Measurements from ENCODE around the gene SMARCA2. TPM values are rescaled to one million over a fixed set of nuclear protein-coding genes. Genes with fewer than 3 reads are reported as not detected.

Gene SMARCA2
- total RNA-seq, 1 donor from 2014 or later = 31.6 TPM

DNA sequence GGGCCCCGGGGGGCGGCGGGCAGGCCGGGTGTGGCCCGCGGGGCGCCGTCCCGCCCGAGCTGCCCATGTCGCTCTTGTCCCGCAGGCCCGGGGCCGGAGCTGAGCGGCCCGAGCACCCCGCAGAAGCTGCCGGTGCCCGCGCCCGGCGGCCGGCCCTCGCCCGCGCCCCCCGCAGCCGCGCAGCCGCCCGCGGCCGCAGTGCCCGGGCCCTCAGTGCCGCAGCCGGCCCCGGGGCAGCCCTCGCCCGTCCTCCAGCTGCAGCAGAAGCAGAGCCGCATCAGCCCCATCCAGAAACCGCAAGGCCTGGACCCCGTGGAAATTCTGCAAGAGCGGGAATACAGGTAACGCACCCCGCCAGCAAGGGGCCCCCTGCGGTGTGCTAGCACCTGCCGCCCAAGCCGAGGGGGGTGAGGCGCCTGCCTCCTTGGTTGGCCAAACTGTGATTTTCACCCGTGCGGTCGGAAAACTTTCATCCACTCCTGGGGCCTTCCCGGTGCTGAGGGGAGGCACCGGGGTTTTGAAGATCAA, 32.1 kb downstream of the SMARCA2 start:
- DNase-seq (ENCODE audit: low read depth) = no peak
- H3K4me3 ChIP-seq (ENCODE audit: low read depth, low read length) = no peak overlapping the region
- TF ChIP-seq, protein P1, sequence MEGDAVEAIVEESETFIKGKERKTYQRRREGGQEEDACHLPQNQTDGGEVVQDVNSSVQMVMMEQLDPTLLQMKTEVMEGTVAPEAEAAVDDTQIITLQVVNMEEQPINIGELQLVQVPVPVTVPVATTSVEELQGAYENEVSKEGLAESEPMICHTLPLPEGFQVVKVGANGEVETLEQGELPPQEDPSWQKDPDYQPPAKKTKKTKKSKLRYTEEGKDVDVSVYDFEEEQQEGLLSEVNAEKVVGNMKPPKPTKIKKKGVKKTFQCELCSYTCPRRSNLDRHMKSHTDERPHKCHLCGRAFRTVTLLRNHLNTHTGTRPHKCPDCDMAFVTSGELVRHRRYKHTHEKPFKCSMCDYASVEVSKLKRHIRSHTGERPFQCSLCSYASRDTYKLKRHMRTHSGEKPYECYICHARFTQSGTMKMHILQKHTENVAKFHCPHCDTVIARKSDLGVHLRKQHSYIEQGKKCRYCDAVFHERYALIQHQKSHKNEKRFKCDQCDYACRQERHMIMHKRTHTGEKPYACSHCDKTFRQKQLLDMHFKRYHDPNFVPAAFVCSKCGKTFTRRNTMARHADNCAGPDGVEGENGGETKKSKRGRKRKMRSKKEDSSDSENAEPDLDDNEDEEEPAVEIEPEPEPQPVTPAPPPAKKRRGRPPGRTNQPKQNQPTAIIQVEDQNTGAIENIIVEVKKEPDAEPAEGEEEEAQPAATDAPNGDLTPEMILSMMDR (conservative IDR thresholded peaks at IDR 0.05; ENCODE audit: low read depth, low read length) = no peak

DNA sequence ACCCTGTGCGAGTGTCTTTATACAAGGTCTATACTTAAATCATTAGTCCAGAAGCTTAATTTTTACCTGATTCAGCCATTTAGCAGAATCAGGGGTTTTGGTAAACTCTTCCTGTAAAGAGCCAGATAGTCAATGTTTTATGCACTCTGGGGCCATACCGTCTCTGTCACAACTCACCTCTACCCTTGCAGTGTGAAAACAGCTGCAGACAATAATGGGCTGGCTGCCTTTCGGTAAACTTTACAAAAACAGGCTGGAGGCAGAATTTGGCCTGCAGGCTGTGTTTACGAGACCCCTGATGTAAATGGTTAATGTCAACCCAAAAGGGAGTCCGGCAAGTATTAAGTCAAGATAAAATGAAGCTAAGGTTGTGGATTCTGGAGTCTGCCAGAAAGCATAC, 32.8 kb downstream of the SMARCA2 start:
- no peak for DNase-seq (ENCODE audit: low read depth)
- no peak overlapping the region for H3K4me3 ChIP-seq (ENCODE audit: low read depth, low read length)
- TF ChIP-seq, protein P1 (conservative IDR thresholded peaks at IDR 0.05; ENCODE audit: low read depth, low read length) = no peak

DNA sequence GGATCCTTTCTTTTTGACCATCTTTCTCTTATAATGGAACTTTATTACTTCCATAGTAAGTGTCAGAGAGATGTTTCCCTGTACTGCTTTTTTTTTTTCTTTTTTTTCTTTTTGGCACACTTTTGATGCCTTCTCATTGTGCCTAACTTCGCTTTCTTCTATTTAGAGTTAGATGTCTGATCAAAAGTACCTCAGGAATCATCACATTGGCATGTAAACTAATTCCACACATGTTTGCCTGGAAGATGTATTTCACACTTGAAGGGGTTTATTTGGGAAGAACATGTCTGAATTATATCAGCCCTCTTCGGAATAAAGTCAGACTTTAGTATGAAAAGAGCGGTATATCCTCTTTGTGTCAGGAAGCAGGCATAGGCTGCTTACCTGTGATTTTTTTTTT, 35.1 kb downstream of the SMARCA2 start:
- no peak overlapping the region for H3K4me3 ChIP-seq (ENCODE audit: low read depth, low read length)
- DNase-seq (ENCODE audit: low read depth) = no peak
- TF ChIP-seq, protein P1 (conservative IDR thresholded peaks at IDR 0.05; ENCODE audit: low read depth, low read length) = no peak

DNA sequence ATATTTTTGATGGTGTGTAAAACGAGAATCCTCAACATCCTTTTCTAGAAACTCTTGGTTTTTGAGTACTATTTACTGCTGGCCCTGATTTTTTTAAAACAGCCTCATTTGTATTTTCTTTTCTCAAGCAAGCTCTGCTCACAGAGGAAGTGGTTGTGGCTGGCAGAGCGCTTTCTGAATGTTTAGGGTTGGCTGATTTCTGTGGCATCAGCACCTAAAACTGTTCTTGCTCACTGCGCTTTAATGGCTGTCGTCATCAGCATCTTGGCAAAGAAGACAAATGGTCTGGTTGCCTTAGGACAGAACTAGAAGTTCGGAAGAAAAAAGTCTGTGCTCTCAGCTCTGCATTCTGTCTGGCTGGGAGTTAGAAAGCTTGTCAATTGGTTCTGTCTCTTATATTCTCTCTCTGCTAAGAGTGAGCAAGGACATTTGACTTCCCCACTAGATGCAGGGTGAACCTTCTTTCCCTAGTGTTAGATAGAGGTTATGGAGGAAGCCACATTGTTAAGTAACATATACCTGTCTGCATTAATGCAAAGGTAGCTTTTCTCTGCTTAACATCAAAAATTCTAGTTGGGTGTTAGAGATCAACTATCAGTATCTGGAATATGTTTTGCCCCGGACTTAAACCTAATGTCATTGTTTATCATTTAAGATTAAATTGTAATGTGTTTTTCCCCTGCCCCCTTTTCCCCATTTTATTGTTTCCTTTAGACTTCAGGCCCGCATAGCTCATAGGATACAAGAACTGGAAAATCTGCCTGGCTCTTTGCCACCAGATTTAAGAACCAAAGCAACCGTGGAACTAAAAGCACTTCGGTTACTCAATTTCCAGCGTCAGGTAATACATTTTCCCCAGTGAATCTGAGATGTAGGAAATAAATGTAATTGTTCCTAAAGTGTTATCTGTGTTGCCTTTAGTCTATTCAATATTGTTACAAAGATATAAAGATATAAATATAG, 39.0 kb downstream of the SMARCA2 start:
- TF ChIP-seq, protein P1 (conservative IDR thresholded peaks at IDR 0.05; ENCODE audit: low read depth, low read length) = no peak
- H3K4me3 ChIP-seq (ENCODE audit: low read depth, low read length) = no peak overlapping the region

GRCh38 chr9:2055203-2055658, 40.1 kb downstream of the SMARCA2 start:
- peak; percentile 39 for DNase-seq (ENCODE audit: low read depth)
- no peak overlapping the region for H3K4me3 ChIP-seq (ENCODE audit: low read depth, low read length)
- TF ChIP-seq, protein P1 (conservative IDR thresholded peaks at IDR 0.05; ENCODE audit: low read depth, low read length) = no peak

More for the DNA sequence above, 39.0 kb downstream of the SMARCA2 start:
- peak; percentile 82 for DNase-seq (ENCODE audit: low read depth)

- TF ChIP-seq, protein P1 (conservative IDR thresholded peaks at IDR 0.05; ENCODE audit: low read depth, low read length) = no peak
- no peak for DNase-seq (ENCODE audit: low read depth)
- H3K4me3 ChIP-seq (ENCODE audit: low read depth, low read length) = no peak overlapping the region
These were observed 44.3 kb downstream of the SMARCA2 start for GRCh38 chr9:2059274-2059929.
